Stimulated activated CD4-positive, alpha-beta T cell treated with anti-CD3 and anti-CD28 coated beads, Interleukin-1b, Interleukin-23, amount 100 ng/mL, for 1 hour (primary cell): Measurements from ENCODE around the gene SMYD3.
"Not testable (repeated sequence)": the region's sequence is repeated elsewhere in the genome, so short reads cannot be mapped to it uniquely, and the experiment has no call there.

ENCODE experiments used
- DNase-seq, 2 donors: peaks; one replicate each; pipeline ENCODE4 v3.0.0-alpha.2; 2020; ENCODE audit warnings: low read depth in 2 of 2

SMYD3 gene

DNA sequence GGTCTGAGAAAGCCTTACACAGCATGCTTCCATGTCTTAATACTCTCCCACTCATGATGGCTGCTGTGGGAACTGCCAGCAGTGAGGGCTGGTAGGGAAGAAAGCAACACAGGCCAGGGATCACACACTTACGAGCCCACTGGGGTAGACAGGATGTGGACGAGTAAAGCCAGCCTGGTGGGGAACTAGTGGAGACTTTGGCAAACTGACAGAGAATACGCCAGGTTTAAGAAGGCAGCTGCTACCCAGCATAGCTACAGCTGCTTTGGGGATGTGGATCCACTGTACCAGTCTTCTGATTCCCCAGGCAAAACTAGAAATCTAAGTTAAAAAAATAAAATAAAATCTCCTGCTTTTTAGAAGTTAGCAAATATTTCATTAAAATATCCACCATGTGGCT is 664.0 kb downstream of the SMYD3 start:
- DNase-seq = no peak

DNA sequence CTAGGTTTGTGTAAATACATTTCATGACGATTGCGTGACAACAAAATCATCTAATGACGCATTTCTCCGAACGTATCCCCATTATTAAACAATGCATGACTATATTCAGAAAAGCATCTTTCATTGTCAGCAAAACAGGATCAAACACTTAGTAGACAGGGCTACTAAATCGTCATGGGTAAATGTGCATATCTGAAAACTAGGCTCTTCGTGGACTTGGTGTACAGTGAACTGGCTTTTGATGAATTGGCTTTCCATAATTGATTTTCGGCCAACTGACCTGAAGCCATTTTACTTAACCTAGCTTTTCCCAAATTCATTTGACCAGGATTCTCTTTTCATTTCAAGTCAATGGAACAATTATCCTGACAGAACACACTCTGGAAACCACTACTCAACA is 665.0 kb downstream of the SMYD3 start:
- DNase-seq = no peak

DNA sequence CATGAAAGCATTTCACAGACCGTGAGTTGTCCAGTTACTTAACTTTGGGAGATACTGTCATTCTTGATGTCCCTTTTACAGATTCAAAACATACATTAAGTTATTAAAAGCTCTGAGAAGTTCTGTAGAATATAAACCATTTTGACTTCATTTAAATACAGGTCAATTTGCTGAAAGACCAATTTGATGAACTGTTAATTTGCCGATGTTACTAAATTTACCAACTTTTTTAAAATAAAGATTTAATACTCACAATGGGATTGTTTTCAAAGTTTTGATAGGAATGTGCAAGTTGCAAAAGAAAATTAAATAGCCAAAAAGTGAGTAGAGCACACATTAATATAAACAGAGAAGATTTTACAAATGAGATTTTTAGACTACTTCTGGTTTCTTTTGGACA is 666.1 kb downstream of the SMYD3 start:
- no peak for DNase-seq

DNA sequence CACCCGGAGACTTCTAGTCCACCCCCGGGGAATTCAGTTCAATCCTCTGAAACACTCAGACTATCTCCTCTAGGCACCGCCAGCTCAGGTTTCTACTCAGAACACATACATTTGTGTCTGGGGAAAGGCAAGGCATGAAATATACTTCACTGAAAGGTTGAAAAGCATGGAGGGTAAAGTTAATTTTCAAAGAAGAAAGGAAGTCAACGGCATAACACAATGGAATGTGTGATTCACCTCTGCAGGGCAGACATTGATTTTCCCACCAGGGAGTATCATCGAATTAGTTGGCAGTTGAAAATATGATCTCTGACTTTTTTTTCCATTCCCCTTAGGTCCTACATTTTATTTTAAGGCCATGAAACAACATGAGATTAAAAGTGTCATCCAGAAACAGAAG is 669.4 kb downstream of the SMYD3 start:
- DNase-seq = no peak

DNA sequence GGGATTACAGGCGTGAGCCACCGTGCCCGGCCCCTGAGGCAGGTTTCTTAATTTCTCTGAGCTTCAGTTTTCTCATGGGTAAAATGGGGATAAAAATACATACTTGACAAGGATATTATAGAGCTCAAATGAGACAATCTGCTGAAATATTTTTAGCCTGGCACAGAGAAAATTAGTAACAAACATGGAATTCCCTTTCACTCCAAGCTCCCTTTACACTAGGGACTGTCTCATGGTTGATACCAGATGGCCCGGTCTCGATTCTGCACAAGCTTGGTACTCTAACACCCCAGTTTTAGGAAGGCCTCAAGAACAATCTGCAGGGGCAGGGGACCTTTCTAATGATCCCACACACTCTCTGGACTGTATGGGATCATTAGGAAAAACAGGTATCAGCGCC is 671.7 kb downstream of the SMYD3 start:
- no peak for DNase-seq

DNA sequence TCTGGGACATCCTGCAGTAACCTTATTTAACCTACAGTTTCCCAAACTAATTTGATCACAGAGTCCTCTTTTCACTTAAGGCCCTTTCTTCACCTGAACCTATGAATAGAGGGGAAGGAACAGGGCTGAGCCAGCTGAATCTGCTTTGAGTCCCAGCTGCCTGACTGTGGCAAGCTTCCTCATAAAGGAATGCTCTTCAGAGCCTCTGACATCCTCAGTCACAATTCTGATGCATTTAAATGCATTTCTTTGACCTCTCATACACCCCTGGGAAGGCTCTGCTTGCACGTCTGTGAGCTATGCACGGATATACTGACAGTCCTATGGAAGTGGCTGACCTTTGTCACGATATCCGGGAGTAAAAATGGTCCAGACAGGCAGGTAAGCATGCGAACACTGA is 673.1 kb downstream of the SMYD3 start:
- no peak for DNase-seq

DNA sequence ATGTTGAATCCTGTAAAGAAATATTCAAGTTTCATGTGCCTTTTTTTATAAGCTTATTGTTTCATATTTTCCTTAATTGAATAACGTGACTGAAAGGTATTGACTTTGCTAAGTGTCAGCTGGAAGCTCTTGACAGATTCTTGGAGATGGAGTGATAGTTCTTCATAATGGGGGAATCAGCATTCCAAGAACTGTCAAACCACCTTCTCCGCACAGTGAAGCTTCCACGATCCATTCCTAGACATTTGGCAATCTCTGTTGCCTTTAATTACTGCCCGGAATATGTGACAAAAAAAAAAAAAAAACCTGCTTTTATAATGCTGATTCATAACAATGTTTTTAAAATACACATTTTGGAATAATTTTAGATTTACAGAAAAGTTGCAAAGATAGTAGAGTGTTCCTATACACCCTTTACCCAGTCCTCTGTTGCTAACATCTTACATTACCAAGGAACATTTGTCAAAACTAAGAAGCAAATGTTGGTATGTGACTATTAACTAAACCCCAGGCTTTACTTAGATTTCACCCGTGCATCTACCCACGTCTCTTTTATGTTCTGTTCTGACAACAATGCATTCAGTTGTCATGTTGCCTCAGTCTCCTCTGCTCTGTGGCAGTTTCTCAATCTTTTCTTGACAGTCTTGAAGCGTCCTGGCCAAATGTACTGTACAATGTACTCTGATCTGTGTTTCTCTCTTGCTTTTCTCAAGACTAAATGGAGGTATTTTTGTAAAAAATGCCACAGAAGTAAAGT is 674.1 kb downstream of the SMYD3 start:
- DNase-seq = no peak

DNA sequence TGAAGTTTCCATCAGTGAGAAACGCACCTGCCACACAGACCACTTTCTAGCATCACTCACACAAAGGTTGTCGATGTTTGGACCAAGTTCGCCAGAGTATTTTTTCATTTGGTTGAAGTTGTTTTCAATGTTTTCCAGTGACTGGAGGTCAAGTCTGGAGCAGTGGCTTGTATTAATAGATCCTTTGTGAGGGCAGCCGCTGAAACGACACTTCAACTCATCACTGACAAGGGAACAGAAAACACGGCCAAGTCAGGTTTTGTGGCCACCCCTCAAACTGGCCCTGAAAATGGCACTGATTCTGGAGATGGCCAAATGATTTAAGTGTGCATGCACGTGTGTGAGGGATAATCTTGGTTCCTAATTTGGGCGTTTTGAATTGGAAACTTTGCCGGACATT is 675.6 kb downstream of the SMYD3 start:
- DNase-seq = no peak

DNA sequence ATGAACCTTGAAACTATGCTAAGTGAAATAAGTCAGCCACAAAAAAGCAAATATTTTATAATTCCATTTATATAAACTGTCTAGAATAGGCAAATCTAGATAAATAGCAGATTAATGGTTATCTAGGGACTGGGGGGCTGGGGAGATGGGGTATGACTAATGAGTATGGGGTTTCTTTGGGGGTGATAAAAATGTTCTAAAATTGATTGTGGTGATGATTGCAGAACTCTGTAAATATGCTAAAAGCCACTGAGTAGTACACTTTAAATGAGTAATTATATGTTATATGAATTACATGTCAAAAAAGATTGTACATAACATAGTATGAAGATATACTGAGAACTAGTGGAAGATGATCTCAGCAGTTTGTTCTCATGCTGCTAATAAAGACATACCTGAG is 677.3 kb downstream of the SMYD3 start:
- no peak for DNase-seq

DNA sequence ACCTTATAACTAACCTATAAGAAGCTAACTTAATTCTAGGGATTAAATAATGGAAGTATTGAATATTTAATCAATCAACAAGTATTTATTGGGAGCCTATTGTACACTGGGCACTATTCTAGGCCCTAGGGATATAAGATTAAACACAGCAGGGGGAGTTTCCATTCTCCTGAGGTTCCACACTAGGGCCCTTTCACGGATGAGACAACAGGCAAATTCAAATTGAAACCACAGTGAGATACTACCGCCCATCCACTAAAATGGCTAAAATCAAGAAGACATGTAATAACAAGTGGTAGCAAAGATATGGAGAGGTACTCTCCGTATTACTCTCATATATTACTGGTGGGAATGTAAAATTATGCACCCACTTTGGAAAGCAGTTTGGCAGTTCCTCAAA is 677.9 kb downstream of the SMYD3 start:
- no peak for DNase-seq

DNA sequence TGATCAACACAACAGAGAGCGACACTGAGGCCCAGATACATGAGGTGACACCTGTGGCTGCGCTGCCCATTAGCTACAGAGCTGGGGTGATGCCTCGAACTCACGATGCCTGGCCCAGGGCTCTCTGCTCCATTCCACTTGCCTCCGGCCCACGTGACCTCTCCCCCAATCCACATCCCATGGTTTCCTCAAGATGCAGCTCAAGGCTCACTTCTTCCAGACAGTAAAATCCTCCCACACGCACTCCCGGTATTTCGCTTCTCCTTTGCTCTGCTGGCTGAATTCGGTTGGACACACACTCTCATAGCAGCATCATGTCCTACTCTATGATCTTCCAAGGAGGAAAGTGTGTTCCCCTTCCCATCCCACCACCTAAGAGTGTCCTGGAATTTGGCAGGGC is 679.8 kb downstream of the SMYD3 start:
- no peak for DNase-seq

DNA sequence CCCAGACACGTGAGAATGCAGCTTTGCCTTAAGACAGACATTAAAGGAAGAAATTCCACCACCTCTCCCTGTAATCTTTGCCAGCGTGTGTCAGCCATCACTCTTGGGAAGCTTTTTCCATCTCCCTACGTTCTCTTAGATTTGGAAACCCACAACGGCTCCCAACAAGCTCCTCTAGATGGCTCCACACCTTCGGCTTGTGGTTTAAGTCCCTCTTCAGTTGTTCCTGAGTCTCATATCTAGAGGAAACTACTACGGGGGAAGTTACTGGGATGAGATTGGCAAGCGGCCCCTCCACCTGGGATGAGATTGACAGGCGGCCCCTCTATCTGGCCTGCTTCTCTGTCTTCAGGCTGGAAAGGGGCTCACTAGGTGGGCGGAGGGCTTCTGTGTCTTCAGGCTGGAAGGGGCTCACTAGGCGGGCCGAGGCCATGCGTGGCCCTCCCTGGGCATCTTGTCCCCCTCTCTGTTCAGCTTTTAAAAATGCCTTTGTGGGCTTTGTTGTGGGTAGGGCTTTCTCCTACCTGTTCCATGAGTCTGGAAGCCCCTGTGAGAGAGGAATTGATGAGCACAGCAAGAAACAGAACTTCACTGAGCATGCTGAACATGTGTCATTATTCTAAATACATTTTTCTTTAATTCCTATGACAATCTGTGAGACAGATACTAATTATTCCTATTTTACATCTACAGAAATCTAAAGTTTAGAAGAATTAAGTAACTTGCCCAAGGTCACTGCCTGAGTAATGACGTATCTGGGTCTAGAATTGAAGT is 681.8 kb downstream of the SMYD3 start:
- DNase-seq = no peak

DNA sequence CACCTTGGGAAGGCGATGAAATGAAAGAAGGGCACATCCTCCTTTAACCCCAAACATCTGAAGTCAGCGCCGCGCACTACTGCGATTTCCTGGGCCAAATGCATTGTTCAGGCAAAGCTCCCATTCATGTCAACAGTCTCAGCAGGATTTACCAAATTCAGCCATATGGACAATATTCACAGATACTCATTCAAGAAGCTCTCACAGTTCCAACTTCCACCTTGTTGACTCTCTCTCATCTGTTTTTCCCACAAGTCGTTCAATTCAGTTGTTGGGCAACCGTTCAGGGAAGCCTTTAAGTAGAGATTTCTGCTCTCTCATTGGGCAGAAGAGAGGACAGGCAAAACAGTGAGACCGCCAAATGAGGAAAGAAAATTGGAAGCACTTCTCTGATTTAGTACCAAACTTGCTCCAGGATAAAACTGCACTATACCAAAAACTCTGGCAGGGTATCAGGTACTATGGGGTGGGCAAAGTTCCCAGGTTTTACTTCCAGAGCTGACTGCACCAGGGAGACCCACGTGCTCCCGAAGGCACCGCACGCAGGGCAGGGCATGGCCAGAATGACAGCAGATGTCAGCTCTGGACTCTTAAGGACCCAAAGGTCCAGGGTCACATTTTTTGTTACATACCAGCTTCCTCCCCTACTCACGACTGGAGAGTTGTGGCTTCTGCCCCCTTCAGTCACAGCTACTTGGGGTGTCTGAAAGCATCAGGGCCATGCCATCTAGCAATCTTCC is 683.5 kb downstream of the SMYD3 start:
- DNase-seq = no peak

DNA sequence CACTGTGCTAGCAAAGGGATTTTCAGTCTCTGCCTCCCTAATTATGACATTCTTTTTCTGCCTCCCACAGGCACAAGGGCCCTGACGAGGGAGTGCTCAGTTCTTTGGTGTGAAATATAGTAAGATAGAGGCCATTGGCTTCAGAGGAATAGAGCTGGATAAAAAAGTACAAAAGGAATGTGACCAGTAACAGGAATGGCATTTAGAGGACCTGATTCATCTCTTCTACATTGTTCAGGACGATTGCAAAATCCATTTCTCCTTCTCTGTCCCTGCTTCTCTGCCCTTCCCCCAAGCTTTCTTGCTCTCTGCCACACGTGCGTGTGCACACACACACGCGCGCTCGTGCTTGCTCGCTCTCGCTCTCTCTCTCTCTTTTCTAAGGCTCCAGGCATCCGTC is 684.1 kb downstream of the SMYD3 start:
- no peak for DNase-seq

DNA sequence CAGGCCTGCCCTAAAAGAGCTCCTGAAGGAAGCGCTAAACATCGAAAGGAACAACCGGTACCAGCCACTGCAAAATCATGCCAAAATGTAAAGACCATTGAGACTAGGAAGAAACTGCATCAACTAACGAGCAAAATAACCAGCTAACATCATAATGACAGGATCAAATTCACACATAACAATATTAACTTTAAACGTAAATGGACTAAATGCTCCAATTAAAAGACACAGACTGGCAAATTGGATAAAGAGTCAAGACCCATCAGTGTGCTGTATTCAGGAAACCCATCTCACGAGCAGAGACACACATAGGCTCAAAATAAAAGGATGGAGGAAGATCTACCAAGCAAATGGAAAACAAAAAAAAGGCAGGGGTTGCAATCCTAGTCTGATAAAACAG is 688.7 kb downstream of the SMYD3 start:
- DNase-seq = not testable (repeated sequence)

DNA sequence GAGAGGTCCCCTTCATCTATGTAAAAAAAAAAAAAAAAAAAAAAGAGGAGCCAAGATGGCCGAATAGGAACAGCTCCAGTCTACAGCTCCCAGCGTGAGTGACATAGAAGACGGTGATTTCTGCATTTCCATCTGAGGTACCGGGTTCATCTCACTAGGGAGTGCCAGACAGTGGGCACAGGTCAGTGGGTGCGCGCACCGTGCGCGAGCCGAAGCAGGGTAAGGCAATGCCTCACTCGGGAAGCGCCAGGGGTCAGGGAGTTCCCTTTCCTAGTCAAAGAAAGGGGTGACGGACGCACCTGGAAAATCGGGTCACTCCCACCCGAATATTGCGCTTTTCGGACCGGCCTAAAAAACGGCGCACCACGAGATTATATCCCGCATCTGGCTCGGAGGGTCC is 690.6 kb downstream of the SMYD3 start:
- DNase-seq = not testable (repeated sequence)

DNA sequence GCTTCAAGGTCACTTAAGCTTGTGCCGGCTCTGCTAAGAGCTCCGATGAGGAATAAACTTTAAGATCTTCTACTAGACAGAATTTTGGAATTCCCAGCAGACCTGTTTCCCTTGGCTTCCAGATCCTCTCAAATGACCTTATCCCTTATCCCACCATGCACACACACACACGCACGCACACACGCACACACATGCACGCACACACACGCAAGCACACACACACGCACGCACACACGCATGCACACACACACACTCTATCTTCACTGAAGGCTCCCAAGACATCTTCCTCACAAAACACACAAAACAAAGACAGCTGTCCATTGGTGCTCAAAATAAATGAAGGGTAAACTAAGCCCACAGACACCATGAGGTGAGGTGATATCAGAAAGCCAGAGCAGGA is 692.4 kb downstream of the SMYD3 start:
- no peak for DNase-seq

DNA sequence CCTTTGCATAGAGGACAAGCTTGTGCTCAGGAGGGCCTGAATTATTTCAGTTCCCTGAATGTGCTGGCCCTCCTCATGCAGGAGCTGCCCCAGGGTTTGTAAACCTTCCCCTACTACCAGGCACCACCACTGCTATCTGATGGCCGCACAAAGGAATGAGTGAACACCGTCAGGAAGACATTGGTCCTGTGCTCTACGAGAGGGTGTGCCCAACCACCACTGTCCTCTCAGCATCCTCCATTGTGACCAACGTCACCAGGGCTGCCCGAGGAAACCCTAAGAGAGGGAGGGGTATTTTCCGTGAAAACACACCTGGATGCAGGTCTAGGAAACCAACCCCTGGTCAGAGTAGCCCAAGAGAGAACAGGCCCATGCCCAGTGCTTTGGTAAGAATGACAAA is 694.8 kb downstream of the SMYD3 start:
- no peak for DNase-seq

DNA sequence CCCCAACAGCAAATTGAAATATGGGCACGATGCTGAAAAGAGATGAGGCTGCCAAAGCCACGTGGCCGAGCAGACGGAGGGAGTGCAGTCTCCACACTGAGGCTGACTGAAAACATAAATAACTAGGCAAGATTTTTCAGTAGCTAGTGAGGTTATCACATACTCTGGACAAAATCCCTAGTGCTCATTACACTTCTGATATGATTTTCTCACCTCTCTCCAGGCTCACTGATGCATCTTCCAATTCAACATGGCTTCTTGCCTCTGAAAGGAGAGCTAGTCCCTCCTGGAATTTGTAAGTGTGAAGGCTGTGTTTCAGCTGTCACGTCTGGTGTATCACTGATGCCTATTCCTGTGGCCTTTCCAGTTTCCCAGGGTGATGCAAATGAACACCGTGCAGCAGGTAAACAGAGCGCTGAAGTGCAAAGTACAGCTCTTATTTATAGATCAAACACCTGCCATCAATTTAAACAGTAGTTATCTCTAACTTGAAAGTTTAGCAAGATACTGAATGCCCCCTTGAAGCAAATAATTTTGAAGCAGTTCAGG is 696.2 kb downstream of the SMYD3 start:
- no peak for DNase-seq

DNA sequence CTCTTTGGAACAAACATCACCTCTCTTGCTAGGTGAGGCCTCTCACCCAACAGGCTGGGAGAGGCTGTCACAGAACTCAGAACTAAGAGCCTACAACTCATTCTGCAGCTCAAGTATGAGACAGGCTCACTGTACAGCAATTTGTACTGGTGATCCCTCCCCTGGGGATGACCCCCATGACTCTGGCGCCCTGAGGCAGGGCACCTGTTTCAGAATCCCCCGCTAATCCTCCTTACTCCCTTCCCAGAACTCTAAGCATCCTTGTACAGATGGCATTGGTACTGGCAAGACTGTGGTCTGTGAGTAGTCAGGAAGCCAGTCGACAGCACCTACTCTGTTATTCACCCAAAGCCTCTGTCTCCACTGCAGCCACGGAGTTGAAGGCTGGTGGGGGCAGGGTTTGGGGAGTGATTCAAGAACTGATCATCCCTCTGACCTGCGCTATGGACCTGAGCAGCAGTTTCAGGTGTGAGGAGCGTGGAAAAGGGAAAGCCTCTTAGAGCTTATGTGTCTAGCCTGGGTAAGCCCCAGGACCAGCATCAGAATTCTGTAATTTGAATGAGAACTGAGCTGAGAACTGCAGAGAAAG is 696.8 kb downstream of the SMYD3 start:
- no peak for DNase-seq

DNA sequence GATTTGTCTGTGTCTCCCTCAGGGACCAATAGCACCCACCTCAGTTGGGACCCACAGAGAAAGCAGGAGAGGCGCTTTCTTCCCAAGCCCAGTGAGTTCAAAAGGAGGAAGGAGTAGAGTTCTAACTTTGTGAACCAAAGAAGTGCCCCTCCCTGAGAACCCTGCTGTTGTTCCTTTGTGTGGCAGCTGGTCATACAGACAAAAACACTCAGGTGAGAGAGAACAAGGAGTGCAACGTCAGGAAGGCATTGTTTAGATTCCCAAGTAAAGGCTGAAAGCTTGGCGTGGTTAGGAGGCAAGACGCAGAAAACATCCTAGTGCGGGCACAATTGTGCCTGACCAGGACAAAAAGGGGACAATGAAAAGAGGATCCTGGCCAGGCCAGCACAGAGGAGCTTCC is 697.7 kb downstream of the SMYD3 start:
- DNase-seq = no peak
